A549 treated with DMSO at 1 μM for 4 hours (cell line): ENCODE measurements around the gene TAF11L2. TPM values are rescaled to one million over a fixed set of nuclear protein-coding genes. Genes with fewer than 3 reads are reported as not detected.

Experiments used
- total RNA-seq: library from RNA; stranded (reverse); fragments of 200-300 nt; extraction: Qiagen RNA extraction; gene quantifications from 5 replicates; pipeline ENCODE4 v1.2.3, GENCODE V29; 2022; ENCODE audit warnings: low read depth

TAF11L2 gene
- total RNA-seq, result not detected in 5 replicates

DNA sequence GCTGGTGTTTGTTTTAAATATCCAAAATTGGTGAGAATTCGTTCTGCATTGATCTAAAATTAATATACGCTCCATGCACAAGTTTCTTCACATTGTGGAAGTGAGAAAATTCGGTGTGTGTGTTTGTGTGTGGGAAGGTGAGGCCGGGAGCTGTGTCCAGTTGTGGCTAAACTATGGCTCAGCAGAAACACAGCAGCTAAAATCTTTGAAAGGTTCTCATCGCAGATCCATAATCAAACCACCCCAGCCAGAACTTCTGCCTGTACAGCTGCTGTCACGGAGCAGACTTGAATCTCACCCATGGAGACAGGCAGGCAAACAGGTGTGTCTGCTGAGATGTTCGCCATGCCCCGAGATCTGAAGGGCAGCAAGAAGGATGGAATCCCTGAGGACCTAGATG, at the start of gene TAF11L2:
Gene TAF11L2 (plus strand): TSS at position 301 of the 400 bp plus-strand sequence.

GRCh38 chr5:17518067-17518466, 20.0 kb downstream of the TAF11L2 start, which contains the start of gene TAF11L3:
Gene TAF11L3, plus strand, starts transcription at chr5:17518367.

DNA sequence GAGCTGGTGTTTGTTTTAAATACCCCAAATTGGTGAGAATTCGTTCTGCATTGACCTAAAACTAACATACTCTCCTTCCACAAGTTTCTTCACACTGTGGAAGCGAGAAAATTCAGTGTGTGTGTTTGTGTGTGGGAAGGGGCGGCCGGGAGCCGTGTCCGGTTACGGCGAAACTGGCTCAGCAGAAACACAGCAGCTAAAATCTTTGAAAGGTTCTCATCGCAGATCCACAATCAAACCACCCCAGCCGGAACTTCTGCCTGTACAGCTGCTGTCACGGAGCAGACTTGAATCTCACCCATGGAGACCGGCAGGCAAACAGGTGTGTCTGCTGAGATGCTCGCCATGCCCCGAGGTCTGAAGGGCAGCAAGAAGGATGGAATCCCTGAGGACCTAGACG, 23.5 kb downstream of the TAF11L2 start, which contains the start of gene TAF11L4:
Gene TAF11L4 (plus strand): TSS at position 301 of the 400 bp plus-strand sequence.

DNA sequence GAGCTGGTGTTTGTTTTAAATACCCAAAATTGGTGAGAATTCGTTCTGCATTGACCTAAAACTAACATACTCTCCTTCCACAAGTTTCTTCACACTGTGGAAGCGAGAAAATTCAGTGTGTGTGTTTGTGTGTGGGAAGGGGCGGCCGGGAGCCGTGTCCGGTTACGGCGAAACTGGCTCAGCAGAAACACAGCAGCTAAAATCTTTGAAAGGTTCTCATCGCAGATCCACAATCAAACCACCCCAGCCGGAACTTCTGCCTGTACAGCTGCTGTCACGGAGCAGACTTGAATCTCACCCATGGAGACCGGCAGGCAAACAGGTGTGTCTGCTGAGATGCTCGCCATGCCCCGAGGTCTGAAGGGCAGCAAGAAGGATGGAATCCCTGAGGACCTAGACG, 26.9 kb downstream of the TAF11L2 start, which contains the start of gene TAF11L5:
Gene TAF11L5 (plus strand): TSS at position 301 of the 400 bp plus-strand sequence.

GRCh38 chr5:17528369-17528768, 30.3 kb downstream of the TAF11L2 start, which contains the start of gene TAF11L6:
Gene TAF11L6, plus strand, starts transcription at chr5:17528669.

Other genes with a start within 250 kb of the TAF11L2 start
- gene TAF11L3, start 20.1 kb downstream of the TAF11L2 start, total RNA-seq, result not detected in 5 replicates
- gene TAF11L4, start 23.6 kb downstream of the TAF11L2 start, total RNA-seq, result not detected in 5 replicates
- not detected in 5 replicates for gene TAF11L5, start 27.0 kb downstream of the TAF11L2 start, total RNA-seq
- not detected in 5 replicates for gene TAF11L6, start 30.4 kb downstream of the TAF11L2 start, total RNA-seq
- gene TAF11L7, start 87.5 kb downstream of the TAF11L2 start, total RNA-seq, result not detected in 5 replicates
- gene TAF11L8, start 92.7 kb downstream of the TAF11L2 start, total RNA-seq, result not detected in 5 replicates
- gene TAF11L9, start 96.2 kb downstream of the TAF11L2 start, total RNA-seq, result not detected in 5 replicates
- gene TAF11L10, start 99.6 kb downstream of the TAF11L2 start, total RNA-seq, result not detected in 5 replicates
- gene TAF11L11, start 106.0 kb downstream of the TAF11L2 start, total RNA-seq, result 0.15 to 0.32 TPM (median 0.29 TPM) in 5 replicates
- 0.09 to 0.24 TPM in 2 of 5 replicates, not detected in the others for gene TAF11L12, start 112.2 kb downstream of the TAF11L2 start, total RNA-seq
- not detected in 5 replicates for gene TAF11L13, start 133.9 kb downstream of the TAF11L2 start, total RNA-seq
- gene TAF11L14, start 136.2 kb downstream of the TAF11L2 start, total RNA-seq, result not detected in 5 replicates